ENCODE data around the gene SCN9A.

DNA sequence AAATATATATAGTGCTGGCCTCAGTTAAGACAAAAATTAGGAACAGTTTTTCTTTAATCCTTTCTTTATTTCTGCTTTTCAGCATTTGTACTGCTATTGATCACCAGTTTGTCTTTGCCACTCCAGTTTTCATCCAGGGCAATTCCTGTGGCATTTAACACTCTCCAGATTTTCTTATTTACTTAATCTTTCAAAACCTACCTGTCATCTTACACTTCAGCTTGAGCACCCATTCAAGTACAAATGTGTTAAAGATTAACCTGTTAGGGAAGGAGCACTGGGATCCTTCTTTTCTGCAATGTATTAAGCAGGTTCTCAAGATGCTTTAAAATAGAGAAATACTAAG is 146.1 kb downstream of the SCN9A start:
- TF ChIP-seq, protein P1, sequence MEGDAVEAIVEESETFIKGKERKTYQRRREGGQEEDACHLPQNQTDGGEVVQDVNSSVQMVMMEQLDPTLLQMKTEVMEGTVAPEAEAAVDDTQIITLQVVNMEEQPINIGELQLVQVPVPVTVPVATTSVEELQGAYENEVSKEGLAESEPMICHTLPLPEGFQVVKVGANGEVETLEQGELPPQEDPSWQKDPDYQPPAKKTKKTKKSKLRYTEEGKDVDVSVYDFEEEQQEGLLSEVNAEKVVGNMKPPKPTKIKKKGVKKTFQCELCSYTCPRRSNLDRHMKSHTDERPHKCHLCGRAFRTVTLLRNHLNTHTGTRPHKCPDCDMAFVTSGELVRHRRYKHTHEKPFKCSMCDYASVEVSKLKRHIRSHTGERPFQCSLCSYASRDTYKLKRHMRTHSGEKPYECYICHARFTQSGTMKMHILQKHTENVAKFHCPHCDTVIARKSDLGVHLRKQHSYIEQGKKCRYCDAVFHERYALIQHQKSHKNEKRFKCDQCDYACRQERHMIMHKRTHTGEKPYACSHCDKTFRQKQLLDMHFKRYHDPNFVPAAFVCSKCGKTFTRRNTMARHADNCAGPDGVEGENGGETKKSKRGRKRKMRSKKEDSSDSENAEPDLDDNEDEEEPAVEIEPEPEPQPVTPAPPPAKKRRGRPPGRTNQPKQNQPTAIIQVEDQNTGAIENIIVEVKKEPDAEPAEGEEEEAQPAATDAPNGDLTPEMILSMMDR (IDR thresholded peaks at IDR 0.05; ENCODE audit: insufficient read depth, low read length) = no peak
- TF ChIP-seq REST (IDR thresholded peaks at IDR 0.05; ENCODE audit: insufficient replicate concordance, low read depth) = no peak
- TF ChIP-seq GABPA (IDR thresholded peaks at IDR 0.05; ENCODE audit: low read depth) = no peak
- TF ChIP-seq POLR2AphosphoS5 (IDR thresholded peaks at IDR 0.05; ENCODE audit: low read depth) = no peak
- no peak for TF ChIP-seq SPI1 (IDR thresholded peaks at IDR 0.05; ENCODE audit: borderline replicate concordance, low read depth)
